H1 (cell line): ENCODE results near the gene CNIH3. TPM values are rescaled to one million over a fixed set of nuclear protein-coding genes. Genes with fewer than 3 reads are reported as not detected.

Source experiments
- CTCF ChIA-PET: fragments of 300-600 bp; sonication (Branson Sonifier 250); formaldehyde crosslinking; loops from one replicate; lab custom pipeline; 2021; ENCODE audit not compliant: partially characterized antibody; lab: Charles Lee
- POLR2A ChIA-PET: fragments of 300-600 bp; sonication (Branson Sonifier 250); formaldehyde crosslinking; loops from one replicate; lab custom pipeline; 2021; ENCODE audit warnings: inconsistent platforms; ENCODE audit not compliant: partially characterized antibody; lab: Charles Lee
- DNase-seq, 2 experiments: peaks; one replicate each; pipeline versions ENCODE4 v3.0.0 to v3.0.0-alpha.2; 2010 to 2022; ENCODE audit warnings: low spot score in 2 of 2, low read depth in 1 of 2, mixed read lengths in 1 of 2
- FAIRE-seq: peaks from 2 replicates; lab custom pipeline; 2011; peaks lifted over from hg19 to GRCh38; lab: Jason Lieb, UNC
- H2AFZ ChIP-seq: 2 replicates; pipeline ENCODE4 v1.8.1; 2012; ENCODE audit warnings: low read length, inconsistent platforms
- H2AK5ac ChIP-seq: 2 replicates; pipeline ENCODE4 v1.6.1; 2013; ENCODE audit warnings: low read depth, low read length
- H2BK120ac ChIP-seq: replicated peaks from 2 replicates; pipeline ENCODE3; 2013; ENCODE audit warnings: low read depth, low read length, inconsistent platforms
- H2BK12ac ChIP-seq: 2 replicates; pipeline ENCODE4 v1.6.1; 2013; ENCODE audit warnings: low read depth, low read length
- H2BK15ac ChIP-seq: 2 replicates; pipeline ENCODE4 v1.6.1; 2013; ENCODE audit warnings: low read length
- H2BK20ac ChIP-seq: 2 replicates; pipeline ENCODE4 v1.6.1; 2013; ENCODE audit warnings: low read length
- H2BK5ac ChIP-seq: 2 replicates; pipeline ENCODE4 v1.6.1; 2013; ENCODE audit warnings: low read depth, low read length
- H3K14ac ChIP-seq: 2 replicates; pipeline ENCODE4 v1.6.1; 2013; ENCODE audit warnings: inconsistent platforms; ENCODE audit not compliant: insufficient read length
- H3K18ac ChIP-seq: 2 replicates; pipeline ENCODE4 v1.6.1; 2013; ENCODE audit warnings: low read length; ENCODE audit errors: extremely low read depth
- H3K23ac ChIP-seq: 2 replicates; pipeline ENCODE4 v1.6.1; 2013; ENCODE audit warnings: inconsistent platforms; ENCODE audit not compliant: insufficient read length
- H3K23me2 ChIP-seq: 2 replicates; pipeline ENCODE4 v1.6.1; 2013; ENCODE audit warnings: low read depth, low read length
- H3K27ac ChIP-seq: 2 replicates; pipeline ENCODE4 v1.6.1; 2011; ENCODE audit warnings: low read depth, low read length, inconsistent platforms
- H3K27me3 ChIP-seq, 4 experiments: replicated peaks in 1 of 4; 1 replicate in 1 of 4; 2 replicates in 3 of 4; pipeline versions ENCODE4 v1.6.1 to v1.8.1; 2011 to 2013; ENCODE audit warnings: low read length in 3 of 4, mild to moderate bottlenecking in 3 of 4, inconsistent platforms in 2 of 4, mixed read lengths in 2 of 4, moderate library complexity in 1 of 4; ENCODE audit not compliant: control insufficient read depth in 3 of 4, insufficient read depth in 3 of 4; ENCODE audit errors: extremely low read depth in 1 of 4
- H3K36me3 ChIP-seq, 4 experiments: 2 replicates each; pipeline versions ENCODE4 v1.6.1 to v1.8.1; 2011 to 2013; ENCODE audit warnings: mild to moderate bottlenecking in 4 of 4, low read length in 3 of 4, moderate library complexity in 2 of 4, control low read depth in 1 of 4, inconsistent platforms in 1 of 4; ENCODE audit not compliant: insufficient read depth in 4 of 4, control insufficient read depth in 2 of 4
- H3K4ac ChIP-seq: replicated peaks from 2 replicates; pipeline ENCODE3; 2013; ENCODE audit warnings: low read length, low read depth, mixed read lengths, inconsistent platforms; ENCODE audit not compliant: insufficient read length
- H3K4me1 ChIP-seq, 4 experiments: replicated peaks in 1 of 4; 1 replicate in 1 of 4; 2 replicates in 3 of 4; pipeline versions ENCODE4 v1.6.1 to v1.8.1; 2011 to 2013; ENCODE audit warnings: low read length in 3 of 4, inconsistent platforms in 2 of 4, mixed read lengths in 1 of 4; ENCODE audit not compliant: insufficient read depth in 4 of 4, control insufficient read depth in 3 of 4
- H3K4me2 ChIP-seq, 2 experiments: 2 replicates each; pipeline versions ENCODE4 v1.6.1 to v1.8.1; 2011 to 2013; ENCODE audit warnings: low read depth in 2 of 2, low read length in 2 of 2, control low read depth in 1 of 2, inconsistent platforms in 1 of 2, mild to moderate bottlenecking in 1 of 2; ENCODE audit not compliant: insufficient read depth in 1 of 2
- H3K4me3 ChIP-seq, 4 experiments: fragments of 200-600, 300-600 bp in 1 of 4; sonication (generic), shearing (Covaris generic), sonication (Bioruptor Twin) in 1 of 4; 2 replicates each; pipeline versions ENCODE4 v1.5.1 to v1.8.1; 2011 to 2016; ENCODE audit warnings: low read length in 4 of 4, low read depth in 3 of 4, control low read depth in 2 of 4, inconsistent platforms in 2 of 4, mild to moderate bottlenecking in 2 of 4, mixed read lengths in 1 of 4, moderate library complexity in 1 of 4; ENCODE audit not compliant: insufficient read depth in 2 of 4; ENCODE audit errors: extremely low read depth in 1 of 4
- H3K56ac ChIP-seq: replicated peaks from 2 replicates; pipeline ENCODE3; 2013; ENCODE audit warnings: low read depth, mild to moderate bottlenecking, mixed read lengths, low read length, inconsistent platforms; ENCODE audit not compliant: insufficient read length
- H3K79me1 ChIP-seq: 2 replicates; pipeline ENCODE4 v1.6.1; 2013; ENCODE audit warnings: low read depth, low read length, control low read depth
- H3K79me2 ChIP-seq, 2 experiments: 2 replicates each; pipeline versions ENCODE4 v1.6.1 to v1.8.1; 2012 to 2013; ENCODE audit warnings: low read length in 2 of 2, mild to moderate bottlenecking in 2 of 2, inconsistent platforms in 1 of 2; ENCODE audit not compliant: insufficient read depth in 2 of 2, control insufficient read depth in 1 of 2
- H3K9ac ChIP-seq, 4 experiments: replicated peaks in 1 of 4; 1 replicate in 1 of 4; 2 replicates in 3 of 4; pipeline versions ENCODE4 v1.6.1 to v1.8.1; 2011 to 2013; ENCODE audit warnings: low read depth in 3 of 4, low read length in 3 of 4, control low read depth in 2 of 4, mild to moderate bottlenecking in 2 of 4, moderate library complexity in 2 of 4, inconsistent platforms in 1 of 4; ENCODE audit errors: extremely low read depth in 1 of 4
- H3K9me3 ChIP-seq, 2 experiments: 2 replicates each; pipeline versions ENCODE4 v1.6.1 to v1.8.1; 2012 to 2013; ENCODE audit warnings: mild to moderate bottlenecking in 2 of 2, moderate library complexity in 2 of 2, control low read depth in 1 of 2, inconsistent platforms in 1 of 2, low read depth in 1 of 2, low read length in 1 of 2, mixed read lengths in 1 of 2; ENCODE audit not compliant: insufficient read depth in 2 of 2
- H4K20me1 ChIP-seq, 2 experiments: replicated peaks in 1 of 2; 2 replicates each; pipeline versions ENCODE3 to v1.8.1; 2011 to 2013; ENCODE audit warnings: inconsistent platforms in 2 of 2, low read length in 2 of 2, mild to moderate bottlenecking in 1 of 2; ENCODE audit not compliant: insufficient read depth in 2 of 2, control insufficient read depth in 1 of 2
- H4K5ac ChIP-seq: 2 replicates; pipeline ENCODE4 v1.6.1; 2013; ENCODE audit warnings: low read length, low read depth, mixed read lengths, inconsistent platforms; ENCODE audit not compliant: insufficient read length
- H4K8ac ChIP-seq: 2 replicates; pipeline ENCODE4 v1.8.0; 2013; ENCODE audit warnings: mild to moderate bottlenecking, moderate library complexity, low read length, inconsistent platforms; ENCODE audit not compliant: insufficient read depth; ENCODE audit errors: extremely low read depth
- H4K91ac ChIP-seq: replicated peaks from 2 replicates; pipeline ENCODE3; 2013; ENCODE audit warnings: low read length, mixed read lengths, inconsistent platforms; ENCODE audit not compliant: insufficient read length
- BRCA1 ChIP-seq: IDR thresholded peaks from 2 replicates; pipeline ENCODE4 v1.6.1; 2012; ENCODE audit warnings: low read depth, low read length, improper control_type of control experiment
- CBX8 ChIP-seq: fragments of 300-800, 300-1000 bp; sonication (generic); IDR thresholded peaks from 2 replicates; pipeline ENCODE4 v1.7.1; 2016; ENCODE audit warnings: low read depth, low read length, borderline replicate concordance
- CTBP2 ChIP-seq: IDR thresholded peaks from 2 replicates; pipeline ENCODE4 v1.7.0; 2011; ENCODE audit warnings: borderline replicate concordance, mild to moderate bottlenecking, moderate library complexity, mixed read lengths, low read length; ENCODE audit not compliant: insufficient read depth, insufficient read length
- GTF2F1 ChIP-seq: IDR thresholded peaks from 2 replicates; pipeline ENCODE4 v1.6.1; 2012; ENCODE audit warnings: low read depth, low read length, improper control_type of control experiment, borderline replicate concordance
- MAFK ChIP-seq: IDR thresholded peaks from 2 replicates; pipeline ENCODE4 v1.6.1; 2012; ENCODE audit warnings: low read depth, mild to moderate bottlenecking, improper control_type of control experiment, low read length
- WGBS, 2 experiments: shearing (Covaris generic) in 1 of 2; methylation state at CpG; one replicate each; pipeline versions ENCODE4 v1.1.6 to v1.1.7; 2013 to 2015; ENCODE audit warnings: low lambda C conversion rate in 2 of 2, mixed read lengths in 2 of 2, inconsistent platforms in 1 of 2, low coverage in 1 of 2, missing lambda C conversion rate in 1 of 2; ENCODE audit not compliant: insufficient replicate concordance in 2 of 2, insufficient coverage in 1 of 2, insufficient read length in 1 of 2; ENCODE audit errors: extremely low coverage in 1 of 2, missing lambda C conversion rate in 1 of 2; 5-methylcytosine and 5-hydroxymethylcytosine counted together
- polyA plus RNA-seq, 7 experiments: library from polyadenylated mRNA; depleted of rRNA in 3 of 7; stranded (reverse) in 5 of 7; unstranded in 2 of 7; fragments of >200 nt in 5 of 7; fragments of 200-250 nt in 2 of 7; gene quantifications; 1 replicate in 5 of 7; 2 replicates in 1 of 7; 4 replicates in 1 of 7; pipeline versions ENCODE4 v1.2.1 to v1.2.3, GENCODE V29; 2011 to 2013; ENCODE audit warnings: missing spikeins in 2 of 7, mixed read lengths in 2 of 7
- total RNA-seq: library from RNA; stranded (reverse); fragmentation: NEBNext Ultra II Directional; extraction: Animal tissue kit (Norgen Biotek cat#: 25700); gene quantifications from 2 replicates; pipeline ENCODE4 v1.2.1, GENCODE V29; 2021
- TF ChIP-seq, protein P1 (sequence below): IDR thresholded peaks from 2 replicates; pipeline ENCODE4 v1.6.1; 2012; ENCODE audit warnings: inconsistent platforms
- TF ChIP-seq, protein P2 (sequence below): IDR thresholded peaks from 2 replicates; pipeline ENCODE4 v1.6.1; 2011; ENCODE audit warnings: low read depth, mild to moderate bottlenecking, low read length; ENCODE audit not compliant: insufficient read depth

Gene CNIH3
- total and polyA plus RNA-seq, 2 of the 8 experiments (the other 6 are each of a cell fraction or from before 2014, with no cell fraction given), result 3.7 to 5.6 TPM

DNA sequence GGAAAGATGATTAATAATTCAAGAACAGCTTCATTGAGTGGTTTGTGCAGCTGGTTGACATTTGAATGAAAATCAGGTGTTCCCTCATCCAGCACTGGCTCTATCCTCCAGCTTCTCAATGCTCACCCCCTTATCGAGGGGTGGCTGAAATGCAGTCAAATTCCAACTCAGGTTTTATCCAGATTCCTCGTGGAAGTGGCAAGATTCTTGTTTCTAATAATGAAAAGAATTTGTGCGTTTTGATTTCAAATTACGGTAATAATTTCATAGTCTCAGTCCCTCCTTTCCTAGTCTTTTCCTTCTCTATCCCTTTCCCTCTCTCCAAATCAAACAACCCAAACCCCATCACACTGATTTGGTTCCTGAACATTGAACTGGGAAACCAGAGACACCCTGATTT lies 3.1 kb downstream of the CNIH3 start:
- DNase-seq (no peak), FAIRE-seq (peak; percentile 19)
- Histone ChIP-seq H3K4me2 (no peak overlapping the region), H3K18ac (no peak overlapping the region), H3K27ac (no peak overlapping the region), H3K9ac (no peak overlapping the region), H3K9me3 (peaks cover 3 to 4% of the 10 kb centered on the region in 2 experiments), H3K79me1 (0 out of 2 replicates have a peak, but pooled peaks cover 2% of the 10 kb centered on the region), H3K4me1 (peaks cover 0 to 15% (median 11%) of the 10 kb centered on the region in 4 experiments; a peak in 6 of 7 replicates), H2BK120ac (no peak overlapping the region), H2BK5ac (no peak overlapping the region), H3K4me3 (no peak overlapping the region), H2AK5ac (no peak overlapping the region), H2BK15ac (no peak overlapping the region), H3K23me2 (peaks cover 22% of the 10 kb centered on the region), H3K4ac (no peak overlapping the region), H3K27me3 (peaks cover 39 to 62% (median 50%) of the 10 kb centered on the region in 4 experiments), H4K91ac (no peak overlapping the region), H4K5ac (no peak overlapping the region), H3K14ac (no peak overlapping the region), H4K8ac (no peak overlapping the region), H3K79me2 (no peaks in the 10 kb centered on the region), H2BK20ac (no peak overlapping the region), H4K20me1 (peaks cover 0 to 5% of the 10 kb centered on the region in 2 experiments), H3K36me3 (no peaks in the 10 kb centered on the region), H2AFZ (no peak overlapping the region), H3K56ac (no peak overlapping the region), H2BK12ac (no peak overlapping the region), H3K23ac (no peak overlapping the region)
- TF ChIP-seq, protein P1, sequence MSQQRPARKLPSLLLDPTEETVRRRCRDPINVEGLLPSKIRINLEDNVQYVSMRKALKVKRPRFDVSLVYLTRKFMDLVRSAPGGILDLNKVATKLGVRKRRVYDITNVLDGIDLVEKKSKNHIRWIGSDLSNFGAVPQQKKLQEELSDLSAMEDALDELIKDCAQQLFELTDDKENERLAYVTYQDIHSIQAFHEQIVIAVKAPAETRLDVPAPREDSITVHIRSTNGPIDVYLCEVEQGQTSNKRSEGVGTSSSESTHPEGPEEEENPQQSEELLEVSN, result no peak
- TF ChIP-seq MAFK (no peak), CBX8 (no peak), GTF2F1 (no peak), CTBP2 (no peak), BRCA1 (no peak)
- TF ChIP-seq, protein P2, sequence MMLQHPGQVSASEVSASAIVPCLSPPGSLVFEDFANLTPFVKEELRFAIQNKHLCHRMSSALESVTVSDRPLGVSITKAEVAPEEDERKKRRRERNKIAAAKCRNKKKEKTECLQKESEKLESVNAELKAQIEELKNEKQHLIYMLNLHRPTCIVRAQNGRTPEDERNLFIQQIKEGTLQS, result no peak
- ChIA-PET CTCF (interaction anchor here (0.6 to 2.3 kb wide), 2 partner anchors 232 to 294 kb away, joined by 3 to 8 read pairs; no protein-coding TSS in a partner anchor), POLR2A (no interaction called here)
- 88% methylated on average over 4 of the region's 4 CpGs; no CpG with 5 or more reads in 1 of the 2 experiments for WGBS, 2 experiments
